Measurements from ENCODE around the gene RAB33A.

Gene RAB33A

GRCh38 chrX:130162094-130162735 lies 9.5 kb upstream of the RAB33A start:
- TF ChIP-seq JUND (IDR thresholded peaks at IDR 0.05; ENCODE audit: low read depth) = no peak
- no peak for DNase-seq (ENCODE audit: low read depth in 1 of 2, low spot score in 1 of 2)
- in situ Hi-C loops (cut with HindIII; ENCODE audit: low pct_unique_long_range_greater_than_20kb, low sequenced_read_pairs) = no loop called here

- no peak for TF ChIP-seq JUND (IDR thresholded peaks at IDR 0.05; ENCODE audit: low read depth)
- in situ Hi-C loops (cut with HindIII; ENCODE audit: low pct_unique_long_range_greater_than_20kb, low sequenced_read_pairs) = no loop called here
- DNase-seq (ENCODE audit: low read depth in 1 of 2, low spot score in 1 of 2) = no peak
Measured at GRCh38 chrX:130163398-130163797, 8.4 kb upstream of the RAB33A start.

GRCh38 chrX:130165181-130165702 lies 6.5 kb upstream of the RAB33A start:
- DNase-seq (ENCODE audit: low read depth in 1 of 2, low spot score in 1 of 2) = no peak
- in situ Hi-C loops (cut with HindIII; ENCODE audit: low pct_unique_long_range_greater_than_20kb, low sequenced_read_pairs) = no loop called here
- no peak for TF ChIP-seq JUND (IDR thresholded peaks at IDR 0.05; ENCODE audit: low read depth)

- DNase-seq (ENCODE audit: low read depth in 1 of 2, low spot score in 1 of 2) = peak; percentile 44 to 91
- in situ Hi-C loops (cut with HindIII; ENCODE audit: low pct_unique_long_range_greater_than_20kb, low sequenced_read_pairs) = no loop called here
- peak; percentile 31; the same call in 1 of the 2 replicates for TF ChIP-seq JUND (IDR thresholded peaks at IDR 0.05; ENCODE audit: low read depth)
Measured at GRCh38 chrX:130165703-130166502, 5.9 kb upstream of the RAB33A start, which contains the start of gene AIFM1. AIFM1 (minus strand) TSS chrX:130165841; CDS start chrX:130165656, 185 bp downstream.

- DNase-seq (ENCODE audit: low read depth in 1 of 2, low spot score in 1 of 2) = no peak
- no peak for TF ChIP-seq JUND (IDR thresholded peaks at IDR 0.05; ENCODE audit: low read depth)
- in situ Hi-C loops (cut with HindIII; ENCODE audit: low pct_unique_long_range_greater_than_20kb, low sequenced_read_pairs) = no loop called here
Measured at GRCh38 chrX:130166503-130166777, 5.3 kb upstream of the RAB33A start.

- TF ChIP-seq JUND (IDR thresholded peaks at IDR 0.05; ENCODE audit: low read depth) = no peak
- no peak for DNase-seq (ENCODE audit: low read depth in 1 of 2, low spot score in 1 of 2)
- in situ Hi-C loops (cut with HindIII; ENCODE audit: low pct_unique_long_range_greater_than_20kb, low sequenced_read_pairs) = no loop called here
Measured at GRCh38 chrX:130167040-130167439, 4.7 kb upstream of the RAB33A start.

GRCh38 chrX:130170752-130171445 lies 863 bp upstream of the RAB33A start:
- no peak for TF ChIP-seq JUND (IDR thresholded peaks at IDR 0.05; ENCODE audit: low read depth)
- in situ Hi-C loops (cut with HindIII; ENCODE audit: low pct_unique_long_range_greater_than_20kb, low sequenced_read_pairs) = no loop called here
- DNase-seq (ENCODE audit: low read depth in 1 of 2, low spot score in 1 of 2) = no peak

- DNase-seq (ENCODE audit: low read depth in 1 of 2, low spot score in 1 of 2) = no peak
- no peak for TF ChIP-seq JUND (IDR thresholded peaks at IDR 0.05; ENCODE audit: low read depth)
- in situ Hi-C loops (cut with HindIII; ENCODE audit: low pct_unique_long_range_greater_than_20kb, low sequenced_read_pairs) = no loop called here
Measured at GRCh38 chrX:130172127-130172845, 524 bp downstream of the RAB33A start.

- in situ Hi-C loops (cut with HindIII; ENCODE audit: low pct_unique_long_range_greater_than_20kb, low sequenced_read_pairs) = no loop called here
- DNase-seq (ENCODE audit: low read depth in 1 of 2, low spot score in 1 of 2) = peak in 1 of 2 experiments; percentile 26
- no peak for TF ChIP-seq JUND (IDR thresholded peaks at IDR 0.05; ENCODE audit: low read depth)
Measured at GRCh38 chrX:130173190-130173895, 1.6 kb downstream of the RAB33A start.

GRCh38 chrX:130174045-130174704 lies 2.4 kb downstream of the RAB33A start:
- DNase-seq (ENCODE audit: low read depth in 1 of 2, low spot score in 1 of 2) = peak in 1 of 2 experiments; percentile 9

GRCh38 chrX:130174937-130175336 lies 3.2 kb downstream of the RAB33A start:
- no peak for DNase-seq (ENCODE audit: low read depth in 1 of 2, low spot score in 1 of 2)
- in situ Hi-C loops (cut with HindIII; ENCODE audit: low pct_unique_long_range_greater_than_20kb, low sequenced_read_pairs) = no loop called here
- TF ChIP-seq JUND (IDR thresholded peaks at IDR 0.05; ENCODE audit: low read depth) = no peak

More at GRCh38 chrX:130174045-130174704, 2.4 kb downstream of the RAB33A start:
- TF ChIP-seq JUND (IDR thresholded peaks at IDR 0.05; ENCODE audit: low read depth) = no peak
- in situ Hi-C loops (cut with HindIII; ENCODE audit: low pct_unique_long_range_greater_than_20kb, low sequenced_read_pairs) = no loop called here
